ENCODE data around the gene COBL.

COBL gene

GRCh38 chr7:51307651-51308210 lies 8.9 kb downstream of the COBL start:
- no peak for TF ChIP-seq CTCF (IDR thresholded peaks at IDR 0.05; ENCODE audit: low read length, missing control alignments)
- no peak for DNase-seq (ENCODE audit: low read depth)
- H3K4me3 ChIP-seq (replicated peaks; ENCODE audit: low read depth, low read length) = no peak overlapping the region

GRCh38 chr7:51306761-51307160 lies 9.8 kb downstream of the COBL start:
- DNase-seq (ENCODE audit: low read depth) = no peak

GRCh38 chr7:51304729-51305128 lies 11.9 kb downstream of the COBL start:
- DNase-seq (ENCODE audit: low read depth) = no peak
- TF ChIP-seq CTCF (IDR thresholded peaks at IDR 0.05; ENCODE audit: low read length, missing control alignments) = no peak

More at GRCh38 chr7:51306761-51307160, 9.8 kb downstream of the COBL start:
- H3K4me3 ChIP-seq (replicated peaks; ENCODE audit: low read depth, low read length) = no peak overlapping the region
- no peak for TF ChIP-seq CTCF (IDR thresholded peaks at IDR 0.05; ENCODE audit: low read length, missing control alignments)

GRCh38 chr7:51303142-51303525 lies 13.5 kb downstream of the COBL start:
- no peak for TF ChIP-seq CTCF (IDR thresholded peaks at IDR 0.05; ENCODE audit: low read length, missing control alignments)
- no peak for DNase-seq (ENCODE audit: low read depth)
- no peak overlapping the region for H3K4me3 ChIP-seq (replicated peaks; ENCODE audit: low read depth, low read length)

More at GRCh38 chr7:51304729-51305128, 11.9 kb downstream of the COBL start:
- H3K4me3 ChIP-seq (replicated peaks; ENCODE audit: low read depth, low read length) = no peak overlapping the region

GRCh38 chr7:51301806-51302205 lies 14.8 kb downstream of the COBL start:
- TF ChIP-seq CTCF (IDR thresholded peaks at IDR 0.05; ENCODE audit: low read length, missing control alignments) = no peak
- DNase-seq (ENCODE audit: low read depth) = no peak
- no peak overlapping the region for H3K4me3 ChIP-seq (replicated peaks; ENCODE audit: low read depth, low read length)

GRCh38 chr7:51300762-51301674 lies 15.6 kb downstream of the COBL start:
- DNase-seq (ENCODE audit: low read depth) = no peak
- no peak for TF ChIP-seq CTCF (IDR thresholded peaks at IDR 0.05; ENCODE audit: low read length, missing control alignments)
- H3K4me3 ChIP-seq (replicated peaks; ENCODE audit: low read depth, low read length) = no peak overlapping the region

Data from fibroblast of pulmonary artery (primary cell).